CD4-positive, alpha-beta T cell treated with Interleukin-2 at 100 ng/mL for 4 hours (primary cell): ENCODE measurements around the gene STK16.
A peak's percentile ranks its signal among the peaks of the same experiment; 100 is the strongest.

Experiments
- DNase-seq: peaks from one replicate; pipeline ENCODE4 v3.0.0-alpha.2; 2020; ENCODE audit warnings: low spot score

The STK16 gene

GRCh38 chr2:219214141-219214540 lies 31.1 kb upstream of the STK16 start:
- no peak for DNase-seq

GRCh38 chr2:219214786-219215185 lies 30.5 kb upstream of the STK16 start:
- DNase-seq, result no peak

GRCh38 chr2:219215871-219216534 lies 29.3 kb upstream of the STK16 start:
- no peak for DNase-seq

GRCh38 chr2:219216535-219216915 lies 28.8 kb upstream of the STK16 start:
- DNase-seq, result no peak

- peak; percentile 17 for DNase-seq
Observed at GRCh38 chr2:219218217-219218731, 27.0 kb upstream of the STK16 start.

GRCh38 chr2:219218732-219219701 lies 26.3 kb upstream of the STK16 start, which contains the start of gene ABCB6:
TSS of gene ABCB6 (minus strand) at chr2:219218958. CDS start at chr2:219218673, 285 bp downstream.
- DNase-seq, result peak; percentile 89

- no peak for DNase-seq
Observed at GRCh38 chr2:219219784-219220532, 25.3 kb upstream of the STK16 start.

GRCh38 chr2:219220652-219221402 lies 24.5 kb upstream of the STK16 start:
- no peak for DNase-seq

- DNase-seq, result no peak
Observed at GRCh38 chr2:219221957-219222518, 23.2 kb upstream of the STK16 start.

GRCh38 chr2:219223831-219224610 lies 21.3 kb upstream of the STK16 start:
- DNase-seq, result no peak

GRCh38 chr2:219225350-219225749 lies 19.9 kb upstream of the STK16 start:
- DNase-seq, result no peak

GRCh38 chr2:219228041-219228910 lies 17.0 kb upstream of the STK16 start:
- DNase-seq, result no peak

- no peak for DNase-seq
Observed at GRCh38 chr2:219228911-219229304, 16.4 kb upstream of the STK16 start.

GRCh38 chr2:219229305-219230058 lies 15.8 kb upstream of the STK16 start, which contains the start of the genes ANKZF1 and ATG9A:
TSS of gene ANKZF1 (plus strand) at chr2:219229806. CDS start at chr2:219230258, 452 bp downstream.
TSS of gene ATG9A (minus strand) at chr2:219229636. CDS start at chr2:219228024, 1,612 bp downstream.
- peak; percentile 99 for DNase-seq

- no peak for DNase-seq
Observed at GRCh38 chr2:219230059-219230540, 15.2 kb upstream of the STK16 start.

- DNase-seq, result no peak
Observed at GRCh38 chr2:219234331-219234730, 10.9 kb upstream of the STK16 start.

GRCh38 chr2:219243291-219243761 lies 2.0 kb upstream of the STK16 start:
- DNase-seq, result no peak

- no peak for DNase-seq
Observed at GRCh38 chr2:219244789-219245147, 511 bp upstream of the STK16 start.
